Measurements from ENCODE around the gene PDE3A. TPM values are rescaled to one million over a fixed set of nuclear protein-coding genes. Genes with fewer than 3 reads are reported as not detected.

The PDE3A gene
- total and polyA plus RNA-seq, 7 donors, result 6.6 to 90.0 (median 56.8) TPM

DNA sequence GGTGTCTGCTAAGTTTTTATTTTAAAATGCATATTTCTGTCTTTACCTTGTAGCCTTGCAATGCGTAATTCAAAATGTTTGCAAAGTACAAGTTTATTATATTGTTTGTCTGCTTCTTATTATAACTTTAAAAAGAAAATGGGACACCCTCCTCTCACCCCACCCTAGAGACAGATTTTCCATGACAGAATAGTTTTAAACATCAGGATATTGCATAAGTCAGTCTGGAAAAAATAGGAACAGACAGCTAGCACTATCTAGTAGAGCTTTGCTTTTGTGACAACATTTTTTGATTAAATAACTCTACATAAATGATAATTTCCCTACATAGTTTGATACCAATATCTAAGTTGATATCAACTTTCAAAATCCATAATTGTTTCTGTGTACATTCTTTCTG lies 71.3 kb downstream of the PDE3A start:
- peak overlapping the region in 3 of 4 donors; percentile 21 to 57 (median 37) for H3K27ac ChIP-seq
- H3K36me3 ChIP-seq, result no peaks in the 10 kb centered on the region
- intact Hi-C loops (cut with DNase I), result no loop called here

DNA sequence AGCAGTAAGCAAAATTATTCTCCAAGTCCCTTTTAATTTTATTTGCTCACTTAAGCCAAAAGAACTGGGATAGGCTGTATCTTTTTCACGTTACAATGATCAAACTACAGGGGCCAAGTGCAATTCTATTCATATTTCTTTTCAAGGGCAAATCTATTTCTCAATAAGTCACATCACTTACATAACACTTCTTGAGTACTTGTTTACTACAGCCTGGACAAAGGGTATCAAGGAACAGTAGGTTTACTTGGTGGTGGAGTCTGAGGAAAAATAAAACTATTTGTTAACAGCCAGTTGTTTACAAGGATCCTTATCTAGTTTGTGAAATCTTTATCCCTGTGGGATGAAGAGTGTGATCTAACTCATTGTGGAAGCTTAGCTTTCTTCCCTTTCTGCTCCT lies 72.1 kb downstream of the PDE3A start:
- no peaks in the 10 kb centered on the region for H3K27me3 ChIP-seq
- no peaks in the 10 kb centered on the region for H3K36me3 ChIP-seq
- no peak for DNase-seq
- peak in 3 of 4 donors; percentile 11 to 46 (median 20) for TF ChIP-seq POLR2AphosphoS5 (IDR thresholded peaks at IDR 0.05)
- no peak for TF ChIP-seq POLR2A (IDR thresholded peaks at IDR 0.05)
- H3K27ac ChIP-seq, result peak overlapping the region in 3 of 4 donors; percentile 21 to 57 (median 37)
- intact Hi-C loops (cut with DNase I), result no loop called here
- peaks cover 0 to 56% (median 47%) of the 10 kb centered on the region in 4 donors for H3K4me1 ChIP-seq
- H3K9me3 ChIP-seq, result no peaks in the 10 kb centered on the region
- no peak overlapping the region for H3K4me3 ChIP-seq
- 56 to 66% methylated on average over 1 of the region's 1 CpG for WGBS, 2 donors

More for the DNA sequence above, 71.3 kb downstream of the PDE3A start:
- peaks cover 0 to 57% (median 44%) of the 10 kb centered on the region in 4 donors for H3K4me1 ChIP-seq
- H3K27me3 ChIP-seq, result no peaks in the 10 kb centered on the region
- TF ChIP-seq, protein P1, sequence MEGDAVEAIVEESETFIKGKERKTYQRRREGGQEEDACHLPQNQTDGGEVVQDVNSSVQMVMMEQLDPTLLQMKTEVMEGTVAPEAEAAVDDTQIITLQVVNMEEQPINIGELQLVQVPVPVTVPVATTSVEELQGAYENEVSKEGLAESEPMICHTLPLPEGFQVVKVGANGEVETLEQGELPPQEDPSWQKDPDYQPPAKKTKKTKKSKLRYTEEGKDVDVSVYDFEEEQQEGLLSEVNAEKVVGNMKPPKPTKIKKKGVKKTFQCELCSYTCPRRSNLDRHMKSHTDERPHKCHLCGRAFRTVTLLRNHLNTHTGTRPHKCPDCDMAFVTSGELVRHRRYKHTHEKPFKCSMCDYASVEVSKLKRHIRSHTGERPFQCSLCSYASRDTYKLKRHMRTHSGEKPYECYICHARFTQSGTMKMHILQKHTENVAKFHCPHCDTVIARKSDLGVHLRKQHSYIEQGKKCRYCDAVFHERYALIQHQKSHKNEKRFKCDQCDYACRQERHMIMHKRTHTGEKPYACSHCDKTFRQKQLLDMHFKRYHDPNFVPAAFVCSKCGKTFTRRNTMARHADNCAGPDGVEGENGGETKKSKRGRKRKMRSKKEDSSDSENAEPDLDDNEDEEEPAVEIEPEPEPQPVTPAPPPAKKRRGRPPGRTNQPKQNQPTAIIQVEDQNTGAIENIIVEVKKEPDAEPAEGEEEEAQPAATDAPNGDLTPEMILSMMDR (IDR thresholded peaks at IDR 0.05), result no peak
- peak in 1 of 4 donors; percentile 34 for TF ChIP-seq POLR2AphosphoS5 (IDR thresholded peaks at IDR 0.05)
- no peak for TF ChIP-seq EP300 (IDR thresholded peaks at IDR 0.05)
- WGBS, 2 donors, result 91 to 94% methylated on average over 1 of the region's 1 CpG
- no peaks in the 10 kb centered on the region for H3K9me3 ChIP-seq
- H3K4me3 ChIP-seq, result no peak overlapping the region
- no peak for DNase-seq

DNA sequence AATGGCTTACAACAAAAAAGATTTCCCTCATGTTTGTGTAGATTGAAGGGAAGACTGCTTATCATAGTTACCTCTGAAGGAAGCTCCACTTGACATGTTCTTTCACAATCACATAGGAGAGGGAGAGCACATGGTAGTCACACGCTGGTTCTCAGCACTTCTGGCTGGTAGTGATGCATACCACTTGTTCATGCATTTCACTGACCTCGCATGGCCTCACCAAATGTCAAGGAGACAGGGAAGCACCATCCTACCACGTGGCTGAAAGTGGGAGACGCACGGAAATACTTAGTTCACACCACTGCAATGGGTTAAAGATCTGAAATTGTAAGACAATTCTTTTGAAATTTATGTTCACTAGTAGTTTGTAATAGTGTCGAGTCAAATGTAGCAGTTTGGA lies 74.0 kb downstream of the PDE3A start:
- H3K36me3 ChIP-seq, result no peaks in the 10 kb centered on the region

GRCh38 chr12:20443255-20443654 lies 74.9 kb downstream of the PDE3A start:
- no peak for DNase-seq
- Histone ChIP-seq H3K36me3 (no peaks in the 10 kb centered on the region), H3K27ac (peak overlapping the region in 1 of 4 donors; percentile 45), H3K4me3 (no peak overlapping the region), H3K4me1 (peaks cover 0 to 46% (median 41%) of the 10 kb centered on the region in 4 donors), H3K27me3 (no peaks in the 10 kb centered on the region), H3K9me3 (no peaks in the 10 kb centered on the region)
- no peak for TF ChIP-seq EP300 (IDR thresholded peaks at IDR 0.05)
- no peak for TF ChIP-seq POLR2A (IDR thresholded peaks at IDR 0.05)
- TF ChIP-seq, protein P1 (IDR thresholded peaks at IDR 0.05), result no peak
- TF ChIP-seq POLR2AphosphoS5 (IDR thresholded peaks at IDR 0.05), result no peak
- 76 to 83% methylated on average over 3 of the region's 3 CpGs for WGBS, 2 donors
- intact Hi-C loops (cut with DNase I), result no loop called here

More for the DNA sequence above, 74.0 kb downstream of the PDE3A start:
- WGBS, 2 donors, result 83 to 86% methylated on average over 6 of the region's 6 CpGs
- Histone ChIP-seq H3K27me3 (no peaks in the 10 kb centered on the region), H3K9me3 (no peaks in the 10 kb centered on the region), H3K4me1 (peaks cover 0 to 54% (median 49%) of the 10 kb centered on the region in 4 donors), H3K27ac (peak overlapping the region in 1 of 4 donors; percentile 11), H3K4me3 (no peak overlapping the region)
- intact Hi-C loops (cut with DNase I), result no loop called here
- no peak for DNase-seq
- TF ChIP-seq POLR2A (IDR thresholded peaks at IDR 0.05), result no peak
- TF ChIP-seq POLR2AphosphoS5 (IDR thresholded peaks at IDR 0.05), result peak in 1 of 4 donors; percentile 12
- TF ChIP-seq, protein P1 (IDR thresholded peaks at IDR 0.05), result no peak
- TF ChIP-seq EP300 (IDR thresholded peaks at IDR 0.05), result no peak

- 21 to 67% methylated on average over 2 of the region's 2 CpGs for WGBS, 2 donors
- no peaks in the 10 kb centered on the region for H3K36me3 ChIP-seq
- intact Hi-C loops (cut with DNase I), result no loop called here
- H3K27ac ChIP-seq, result peak overlapping the region in 3 of 4 donors; percentile 7 to 55 (median 45)
- no peak for DNase-seq
- peaks cover 0 to 43% (median 36%) of the 10 kb centered on the region in 4 donors for H3K4me1 ChIP-seq
- H3K9me3 ChIP-seq, result no peaks in the 10 kb centered on the region
- no peaks in the 10 kb centered on the region for H3K27me3 ChIP-seq
- TF ChIP-seq EP300 (IDR thresholded peaks at IDR 0.05) (no peak), POLR2A (IDR thresholded peaks at IDR 0.05) (no peak), POLR2AphosphoS5 (IDR thresholded peaks at IDR 0.05) (no peak)
- TF ChIP-seq, protein P1 (IDR thresholded peaks at IDR 0.05), result no peak
- H3K4me3 ChIP-seq, result no peak overlapping the region
These were observed 75.5 kb downstream of the PDE3A start for GRCh38 chr12:20443792-20444191.
